Stimulated activated CD8-positive, alpha-beta memory T cell treated with anti-CD3 and anti-CD28 coated beads, Interleukin-15, amount 100 ng/mL, for 1 hour (primary cell): Measurements from ENCODE around the gene C1orf21.
"Not testable (repeated sequence)": the region's sequence is repeated elsewhere in the genome, so short reads cannot be mapped to it uniquely, and the experiment has no call there.

Experiments used
- DNase-seq: peaks from one replicate; pipeline ENCODE4 v3.0.0-alpha.2; 2020; ENCODE audit warnings: low read depth

The C1orf21 gene

GRCh38 chr1:184386312-184387068 is at the start of gene C1orf21:
Gene C1orf21, plus strand, starts transcription at chr1:184387029. Its CDS starts 90,481 bp downstream, at chr1:184477510.
- peak; percentile 30 for DNase-seq

GRCh38 chr1:184337865-184338264 is 49.0 kb upstream of the C1orf21 start:
- not testable (repeated sequence) for DNase-seq

GRCh38 chr1:184340984-184341383 is 45.8 kb upstream of the C1orf21 start:
- no peak for DNase-seq

GRCh38 chr1:184350573-184350972 is 36.3 kb upstream of the C1orf21 start:
- no peak for DNase-seq

DNA sequence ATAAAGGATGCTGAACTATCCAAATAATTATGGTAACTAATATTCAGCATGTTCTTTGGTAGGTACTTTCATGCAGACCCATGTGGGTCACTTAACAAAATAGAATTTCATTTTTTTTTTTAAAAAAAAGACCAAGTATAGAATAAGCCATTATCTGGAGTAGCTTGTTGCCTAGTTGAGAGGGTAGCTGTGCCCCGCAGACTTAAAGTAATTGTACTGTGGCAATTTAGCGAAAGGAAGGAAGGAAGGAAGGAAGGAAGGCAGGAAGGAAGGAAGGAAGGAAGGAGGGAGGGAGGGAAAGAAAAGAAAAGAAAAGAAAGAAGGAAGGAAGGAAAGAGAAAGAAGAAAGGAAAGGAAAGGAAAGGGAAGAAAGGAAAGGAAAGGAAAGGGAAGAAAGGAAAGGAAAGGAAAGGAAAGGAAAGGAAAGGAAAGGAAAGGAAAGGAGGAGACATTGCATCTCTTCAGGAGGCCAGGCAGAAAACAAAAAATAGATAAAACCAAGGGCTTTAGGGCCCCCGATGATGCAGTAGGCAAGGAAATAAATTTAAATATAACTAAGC is 35.3 kb upstream of the C1orf21 start:
- DNase-seq, result no peak

DNA sequence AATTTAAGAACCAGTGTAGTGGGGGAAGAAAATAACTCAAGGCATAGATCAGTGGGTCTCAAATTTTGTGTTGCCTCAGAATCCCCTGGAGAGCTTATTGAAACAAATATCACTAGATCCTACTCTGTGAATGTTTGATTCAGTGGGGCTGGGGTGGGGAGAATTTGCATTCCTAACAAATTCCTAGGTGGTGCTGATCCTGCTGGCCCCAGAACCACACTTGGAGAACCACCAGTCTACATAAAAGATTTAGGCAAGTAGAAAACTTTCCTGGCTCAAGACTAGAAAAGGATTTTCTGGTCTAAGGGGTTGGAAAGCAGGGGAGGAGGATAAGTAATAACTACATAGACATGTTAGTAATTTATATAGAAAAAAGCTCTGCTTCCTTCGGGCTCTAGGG is 34.1 kb upstream of the C1orf21 start:
- DNase-seq, result no peak

GRCh38 chr1:184354719-184355118 is 32.1 kb upstream of the C1orf21 start:
- DNase-seq, result no peak

GRCh38 chr1:184356891-184357290 is 29.9 kb upstream of the C1orf21 start:
- no peak for DNase-seq

DNA sequence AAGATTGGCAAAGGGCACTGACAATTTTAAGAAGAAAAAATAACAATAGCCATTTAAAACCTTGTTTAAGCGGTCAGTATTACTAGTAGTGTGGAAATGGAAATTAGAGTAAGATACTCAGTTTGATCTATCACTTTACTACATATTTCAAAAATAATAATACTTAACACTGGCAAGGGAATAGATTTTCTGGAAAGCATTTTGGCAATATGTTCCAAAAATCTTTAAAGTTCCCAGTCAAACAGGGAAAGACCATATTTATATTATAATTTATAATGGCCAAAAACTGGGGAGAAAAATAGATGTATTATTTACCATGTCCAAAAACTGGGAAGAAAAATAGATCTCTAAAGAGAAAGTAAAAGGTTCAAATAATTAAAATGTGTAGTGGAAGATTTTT is 28.6 kb upstream of the C1orf21 start:
- DNase-seq, result no peak

- DNase-seq, result no peak
Observed at GRCh38 chr1:184359909-184360308, 26.9 kb upstream of the C1orf21 start.

DNA sequence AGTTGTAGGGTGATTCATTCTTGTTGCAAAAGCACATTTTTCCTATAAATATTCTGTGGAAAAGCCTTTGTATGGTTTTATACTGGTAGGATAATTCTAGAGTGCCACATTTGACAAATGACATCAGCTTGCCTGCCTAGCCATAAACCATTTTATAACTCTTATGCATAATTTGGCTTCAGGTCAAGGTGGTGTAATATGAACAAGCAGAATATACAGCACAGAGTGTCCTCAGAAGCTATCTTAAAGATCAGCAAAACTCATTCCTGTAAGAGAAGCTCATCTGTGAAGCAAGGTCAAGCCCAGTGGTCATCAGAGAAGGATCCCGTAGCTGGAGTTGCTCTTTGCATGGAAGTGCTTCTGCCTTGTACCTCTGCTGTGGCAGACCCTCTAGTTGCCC is 24.0 kb upstream of the C1orf21 start:
- no peak for DNase-seq

GRCh38 chr1:184365699-184366098 is 21.1 kb upstream of the C1orf21 start:
- no peak for DNase-seq

DNA sequence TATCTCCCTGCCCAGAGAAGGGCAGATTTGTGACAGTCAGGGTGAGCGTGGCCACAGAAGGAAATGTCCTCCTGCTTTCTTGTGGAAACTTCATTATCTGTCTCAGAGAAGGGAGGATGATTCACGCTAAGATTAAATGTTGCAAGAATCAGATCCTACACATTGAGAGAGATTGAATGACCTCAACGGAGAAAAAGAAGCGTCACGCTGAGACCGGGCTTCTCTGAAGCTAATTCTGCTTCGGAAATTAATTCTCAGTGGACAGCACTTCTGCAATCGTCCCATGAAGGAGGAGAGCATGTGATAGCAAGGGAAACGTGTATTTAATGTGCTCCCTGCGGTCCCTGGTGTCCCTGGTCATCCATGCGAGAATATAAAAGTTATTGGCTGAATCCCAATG is 19.8 kb upstream of the C1orf21 start:
- no peak for DNase-seq

DNA sequence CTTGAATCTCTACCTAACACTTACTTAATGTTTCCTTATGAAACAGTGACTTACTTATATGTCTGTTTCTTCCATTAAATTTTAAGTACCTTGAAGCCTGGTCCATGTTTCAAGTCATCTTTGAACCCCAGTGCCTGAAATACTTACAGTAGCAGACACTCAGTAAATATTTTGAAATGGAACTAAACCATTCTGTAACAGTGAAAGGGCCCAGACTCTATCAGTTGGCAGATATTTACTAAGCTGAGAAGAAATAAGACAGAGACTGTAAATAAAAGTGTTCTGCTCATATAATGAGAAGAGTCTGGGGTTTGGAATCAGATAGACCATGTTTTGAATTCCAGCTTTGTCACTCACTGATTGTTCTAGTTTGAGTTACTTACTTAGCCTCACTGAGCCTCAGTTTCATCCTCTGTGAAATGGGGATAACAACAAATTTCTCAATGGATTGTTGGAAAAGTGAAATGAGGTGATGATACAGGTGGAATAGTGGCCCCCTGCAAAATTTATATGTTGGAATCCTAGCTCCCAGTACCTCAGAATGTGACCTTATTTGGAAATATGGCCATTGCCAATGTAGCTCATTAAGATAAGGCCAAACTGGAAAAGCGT is 19.3 kb upstream of the C1orf21 start:
- no peak for DNase-seq

DNA sequence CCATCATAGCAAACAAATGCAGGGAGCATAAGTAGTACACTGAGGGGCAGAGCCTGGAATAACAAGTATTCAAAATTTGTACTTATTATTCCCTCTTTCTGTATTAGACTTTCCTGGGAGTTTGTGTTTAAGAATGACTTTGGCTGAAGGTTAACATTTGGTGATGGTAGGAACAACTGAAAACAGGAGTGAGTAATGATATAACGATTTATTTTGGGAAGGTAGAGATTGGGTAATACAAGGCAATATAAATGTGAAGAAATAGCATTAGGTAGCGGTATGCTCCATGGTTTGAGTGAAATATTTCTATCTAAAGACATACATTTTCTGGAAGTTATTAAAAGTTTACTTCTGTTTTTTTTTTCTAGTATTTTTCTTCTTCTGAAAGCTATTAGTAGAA is 18.5 kb upstream of the C1orf21 start:
- DNase-seq, result no peak

- DNase-seq, result no peak
Observed at GRCh38 chr1:184370850-184371249, 16.0 kb upstream of the C1orf21 start.

GRCh38 chr1:184373155-184373554 is 13.7 kb upstream of the C1orf21 start:
- DNase-seq, result no peak

GRCh38 chr1:184376369-184376768 is 10.5 kb upstream of the C1orf21 start:
- DNase-seq, result no peak

- no peak for DNase-seq
Observed at GRCh38 chr1:184379111-184379752, 7.6 kb upstream of the C1orf21 start.

- DNase-seq, result no peak
Observed at GRCh38 chr1:184380468-184380867, 6.4 kb upstream of the C1orf21 start.

DNA sequence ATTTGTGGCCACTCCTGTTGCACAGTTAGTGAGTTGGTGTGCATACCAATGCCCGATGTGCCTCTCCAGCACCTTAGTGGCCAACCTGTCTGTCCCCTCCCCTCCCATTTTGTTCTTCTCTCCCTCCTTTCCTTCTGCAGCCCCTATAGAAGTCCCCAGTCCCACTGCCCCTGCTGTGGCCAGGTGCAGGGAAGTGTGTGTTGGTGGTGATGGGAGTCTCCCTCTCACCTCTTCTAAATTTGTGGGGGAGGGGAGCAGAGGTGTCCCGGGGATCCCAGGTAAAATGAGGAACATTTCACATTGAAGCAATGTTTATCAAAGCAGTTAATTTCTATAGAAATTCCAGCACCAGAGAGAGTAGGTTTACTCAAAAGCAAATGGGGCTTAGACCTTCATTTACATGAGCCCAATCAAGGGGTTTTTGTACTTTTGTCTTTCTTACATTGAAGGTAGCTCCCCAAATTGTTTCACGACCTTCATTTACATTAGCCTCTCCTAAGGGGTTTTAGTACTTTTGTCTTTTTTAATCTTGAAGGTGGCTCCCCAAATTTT is 3.0 kb upstream of the C1orf21 start:
- no peak for DNase-seq

DNA sequence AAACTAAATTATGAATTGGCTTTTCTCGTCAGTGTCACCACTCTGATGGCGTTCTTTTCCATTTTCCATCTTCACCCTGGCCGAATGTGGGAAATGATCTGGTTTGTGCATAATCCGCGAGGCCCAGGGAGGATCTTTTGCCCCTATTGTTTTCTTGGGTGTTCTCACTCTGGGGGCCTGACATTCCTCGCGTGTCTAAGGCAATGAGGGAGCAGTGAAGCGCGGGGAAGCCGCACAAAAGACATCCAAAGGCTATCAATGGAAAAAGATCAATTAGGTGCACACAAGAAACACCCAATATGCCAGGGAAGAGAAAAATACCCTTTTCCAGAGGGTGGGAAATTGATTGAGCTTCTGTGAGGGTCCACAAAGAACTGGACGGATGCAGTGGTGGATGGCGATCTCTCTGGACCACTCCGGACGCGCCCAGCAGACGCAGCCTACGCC is 941 bp upstream of the C1orf21 start:
- no peak for DNase-seq

DNA sequence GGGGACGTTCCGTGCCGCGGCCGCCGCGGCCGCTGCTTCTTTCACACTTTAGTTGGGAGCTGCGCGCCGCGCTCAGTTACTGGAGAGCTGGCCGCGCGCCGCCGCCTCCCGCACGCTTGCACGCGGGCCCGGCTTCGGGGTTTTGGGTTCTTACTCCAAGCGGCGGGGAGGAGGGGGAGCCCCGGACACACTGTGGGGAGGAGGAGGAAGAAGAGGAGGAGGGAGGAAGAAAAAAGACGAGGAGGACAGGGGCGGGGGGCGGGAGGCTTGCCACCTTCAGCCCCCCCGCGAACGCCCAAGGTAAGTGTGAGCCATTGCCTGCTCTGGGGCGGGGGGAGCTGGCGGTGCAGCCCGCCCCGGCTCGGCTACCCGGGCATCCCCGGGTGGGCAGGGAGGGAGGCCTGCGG is 243 bp downstream of the C1orf21 start:
- no peak for DNase-seq
